HepG2 (cell line): ENCODE data around the gene IL6R. TPM values are rescaled to one million over a fixed set of nuclear protein-coding genes. Genes with fewer than 3 reads are reported as not detected.

Source experiments
- ATAC-seq: fragments of 200-7000 bp; cut with Tn5 transposase; 3 replicates; pipeline ENCODE4 v1.9.1; 2020; ENCODE audit warnings: mild to moderate bottlenecking, moderate library complexity
- BruUV-seq: library from RNA; stranded (reverse); fragments of 400-500 nt; replicated peaks from 2 replicates; lab custom pipeline; 2021; lab: Mats Ljungman, UMichigan
- CTCF ChIA-PET: fragments of 300-600 bp; formaldehyde crosslinking; extraction: SDS; loops from one replicate; lab custom pipeline; 2021; ENCODE audit warnings: low total read pairs, inconsistent platforms, low intra/inter-chr PET ratio; lab: Yijun Ruan, JAX
- POLR2A ChIA-PET: fragments of 350-600 bp; sonication (Branson Sonifier 250); formaldehyde crosslinking; loops from one replicate; lab custom pipeline; 2020; ENCODE audit warnings: antibody characterized with exemption, inconsistent platforms; lab: Yijun Ruan, JAX
- DNase-seq: peaks from one replicate; pipeline ENCODE4 v3.0.0-alpha.2; 2015; ENCODE audit warnings: low spot score
- FAIRE-seq: peaks from 3 replicates; lab custom pipeline; 2011; peaks lifted over from hg19 to GRCh38; lab: Jason Lieb, UNC
- H2AFZ ChIP-seq: one replicate; pipeline ENCODE4 v1.6.1; 2011; ENCODE audit warnings: low read length, inconsistent platforms
- H3K27ac ChIP-seq: fragments of 300-600 bp; 3 replicates; pipeline ENCODE4 v1.8.0; 2011; ENCODE audit warnings: mixed run types, mild to moderate bottlenecking, mixed read lengths, low read length, inconsistent platforms; ENCODE audit not compliant: insufficient read depth; ENCODE audit errors: extremely low read length
- H3K27me3 ChIP-seq, 2 experiments: fragments of 200-600 bp in 1 of 2; 2 replicates in 1 of 2; 3 replicates in 1 of 2; pipeline versions ENCODE4 v1.6.0 to v1.8.0; 2011; ENCODE audit warnings: low read length in 2 of 2, mild to moderate bottlenecking in 2 of 2, moderate library complexity in 2 of 2, inconsistent platforms in 1 of 2; ENCODE audit not compliant: insufficient read depth in 2 of 2, control insufficient read depth in 1 of 2
- H3K36me3 ChIP-seq, 2 experiments: fragments of 200-600 bp in 1 of 2; replicated peaks in 1 of 2; 2 replicates in 1 of 2; 3 replicates in 1 of 2; pipeline versions ENCODE4 v1.5.1 to v1.8.0; 2011; ENCODE audit warnings: low read length in 2 of 2, inconsistent platforms in 1 of 2; ENCODE audit not compliant: insufficient read depth in 2 of 2, control insufficient read depth in 1 of 2
- H3K4me1 ChIP-seq: 2 replicates; pipeline ENCODE4 v1.5.1; 2012; ENCODE audit warnings: low read length, inconsistent platforms; ENCODE audit not compliant: insufficient read depth
- H3K4me2 ChIP-seq: 2 replicates; pipeline ENCODE4 v1.6.0; 2011; ENCODE audit warnings: low read depth, low read length, inconsistent platforms
- H3K4me3 ChIP-seq, 3 experiments: fragments of 200-600 bp in 1 of 3; sonication (generic), shearing (Covaris generic) in 1 of 3; replicated peaks in 1 of 3; 2 replicates each; pipeline ENCODE4 v1.5.1; 2011 to 2016; ENCODE audit warnings: low read length in 3 of 3, inconsistent platforms in 2 of 3, low read depth in 2 of 3, mild to moderate bottlenecking in 2 of 3, control low read depth in 1 of 3, mixed read lengths in 1 of 3; ENCODE audit not compliant: insufficient read depth in 1 of 3
- H3K79me2 ChIP-seq: one replicate; pipeline ENCODE4 v1.6.1; 2011; ENCODE audit warnings: low read length, inconsistent platforms; ENCODE audit not compliant: insufficient read depth
- H3K9ac ChIP-seq: 2 replicates; pipeline ENCODE4 v1.6.0; 2011; ENCODE audit warnings: mild to moderate bottlenecking, low read depth, low read length, inconsistent platforms; ENCODE audit not compliant: insufficient read depth
- H3K9me3 ChIP-seq: 2 replicates; pipeline ENCODE4 v1.5.1; 2012; ENCODE audit warnings: mild to moderate bottlenecking, low read length
- H4K20me1 ChIP-seq: 2 replicates; pipeline ENCODE4 v1.6.0; 2011; ENCODE audit warnings: inconsistent platforms, mild to moderate bottlenecking, low read length, moderate library complexity; ENCODE audit not compliant: insufficient read depth
- ARNTL ChIP-seq: sonication (generic); formaldehyde crosslinking; IDR thresholded peaks from 2 replicates; pipeline ENCODE4 v1.4.0; 2020; ENCODE audit warnings: mild to moderate bottlenecking, missing genetic modification reagents
- FOXO1 ChIP-seq: sonication (generic); formaldehyde crosslinking; IDR thresholded peaks from 2 replicates; pipeline ENCODE4 v1.4.0; 2020; ENCODE audit warnings: missing genetic modification reagents
- ISL2 ChIP-seq: sonication (generic); formaldehyde crosslinking; IDR thresholded peaks from 2 replicates; pipeline ENCODE4 v1.5.0; 2020; ENCODE audit warnings: missing genetic modification reagents
- KMT2B ChIP-seq: IDR thresholded peaks from 2 replicates; pipeline ENCODE4 v1.6.1; 2016; ENCODE audit warnings: missing genetic modification reagents, missing compliant biosample characterization
- MED1 ChIP-seq: sonication (generic); formaldehyde crosslinking; IDR thresholded peaks from 2 replicates; pipeline ENCODE4 v1.4.0; 2020; ENCODE audit warnings: missing genetic modification reagents
- MEIS1 ChIP-seq: sonication (generic); formaldehyde crosslinking; IDR thresholded peaks from 2 replicates; pipeline ENCODE4 v1.9.0; 2021; ENCODE audit warnings: mild to moderate bottlenecking, missing genetic modification reagents, moderate library complexity, borderline replicate concordance
- NCOA1 ChIP-seq: sonication (generic); formaldehyde crosslinking; IDR thresholded peaks from 2 replicates; pipeline ENCODE4 v1.9.0; 2021; ENCODE audit warnings: missing genetic modification reagents
- POLR2AphosphoS5 ChIP-seq: IDR thresholded peaks from 2 replicates; pipeline ENCODE4 v1.6.1; 2012; ENCODE audit warnings: low read depth, low read length
- SATB2 ChIP-seq: sonication (generic); formaldehyde crosslinking; IDR thresholded peaks from 2 replicates; pipeline ENCODE4 v1.5.0; 2020; ENCODE audit warnings: missing genetic modification reagents
- SNAPC2 ChIP-seq: sonication (generic); formaldehyde crosslinking; IDR thresholded peaks from 2 replicates; pipeline ENCODE4 v1.8.1; 2022; ENCODE audit warnings: mild to moderate bottlenecking, missing genetic modification reagents
- ZNF616 ChIP-seq: sonication (generic); formaldehyde crosslinking; IDR thresholded peaks from 2 replicates; pipeline ENCODE4 v1.5.0; 2020; ENCODE audit warnings: low read depth, mild to moderate bottlenecking, missing genetic modification reagents
- ZSCAN29 ChIP-seq: sonication (generic); formaldehyde crosslinking; conservative IDR thresholded peaks from 2 replicates; pipeline ENCODE4 v1.4.0; 2020; ENCODE audit warnings: mild to moderate bottlenecking, missing genetic modification reagents
- WGBS: methylation state at CpG from one replicate; pipeline ENCODE4 v1.1.6; 2017; ENCODE audit warnings: low lambda C conversion rate; 5-methylcytosine and 5-hydroxymethylcytosine counted together
- in situ Hi-C: cut with HindIII; loops from 2 replicates; pipeline ENCODE4 v1.10.0; 2017; ENCODE audit warnings: low pct_unique_long_range_greater_than_20kb; ENCODE audit not compliant: extremely low pct_ligation_motif_present
- intact Hi-C: fragments of 100-400 bp; cut with micrococcal nuclease; formaldehyde crosslinking; loops from one replicate; pipeline ENCODE4 v1.10.0; 2022; ENCODE audit not compliant: unreplicated experiment
- polyA plus RNA-seq, 8 experiments: library from polyadenylated mRNA; depleted of rRNA in 3 of 8; stranded (reverse) in 7 of 8; unstranded in 1 of 8; fragments of >200 nt; fragmentation: Illumina TruSeq in 4 of 8; extraction: Trizol in 4 of 8; gene quantifications; 2 replicates each; pipeline versions ENCODE4 v1.2.1 to v1.2.3, GENCODE V29; 2011 to 2016; ENCODE audit warnings: low read depth in 4 of 8, missing spikeins in 1 of 8, mixed read lengths in 1 of 8; ENCODE audit not compliant: insufficient read depth in 1 of 8
- total RNA-seq, 5 experiments: library from RNA; depleted of rRNA; stranded (reverse); fragments of >200 nt; fragmentation: Illumina TruSeq; extraction: Trizol; gene quantifications; 2 replicates each; pipeline ENCODE4 v1.2.3, GENCODE V29; 2016; ENCODE audit warnings: low read depth in 1 of 5
- TF ChIP-seq, protein P1 (sequence below): sonication (generic); formaldehyde crosslinking; IDR thresholded peaks from 2 replicates; pipeline ENCODE4 v1.4.0; 2020; ENCODE audit warnings: low read depth, missing genetic modification reagents
- TF ChIP-seq, protein P2 (sequence below): sonication (generic); formaldehyde crosslinking; IDR thresholded peaks from 2 replicates; pipeline ENCODE4; 2020; ENCODE audit warnings: missing genetic modification reagents, mild to moderate bottlenecking, borderline replicate concordance
- TF ChIP-seq, protein P3 (sequence below): sonication (generic); formaldehyde crosslinking; conservative IDR thresholded peaks from 2 replicates; pipeline ENCODE4 v1.5.0; 2020; ENCODE audit warnings: missing genetic modification reagents

The IL6R gene
- total and polyA plus RNA-seq, 2 of the 13 experiments (the other 11 are each of a cell fraction or from before 2014, with no cell fraction given) = 5.0 to 24.5 TPM

DNA sequence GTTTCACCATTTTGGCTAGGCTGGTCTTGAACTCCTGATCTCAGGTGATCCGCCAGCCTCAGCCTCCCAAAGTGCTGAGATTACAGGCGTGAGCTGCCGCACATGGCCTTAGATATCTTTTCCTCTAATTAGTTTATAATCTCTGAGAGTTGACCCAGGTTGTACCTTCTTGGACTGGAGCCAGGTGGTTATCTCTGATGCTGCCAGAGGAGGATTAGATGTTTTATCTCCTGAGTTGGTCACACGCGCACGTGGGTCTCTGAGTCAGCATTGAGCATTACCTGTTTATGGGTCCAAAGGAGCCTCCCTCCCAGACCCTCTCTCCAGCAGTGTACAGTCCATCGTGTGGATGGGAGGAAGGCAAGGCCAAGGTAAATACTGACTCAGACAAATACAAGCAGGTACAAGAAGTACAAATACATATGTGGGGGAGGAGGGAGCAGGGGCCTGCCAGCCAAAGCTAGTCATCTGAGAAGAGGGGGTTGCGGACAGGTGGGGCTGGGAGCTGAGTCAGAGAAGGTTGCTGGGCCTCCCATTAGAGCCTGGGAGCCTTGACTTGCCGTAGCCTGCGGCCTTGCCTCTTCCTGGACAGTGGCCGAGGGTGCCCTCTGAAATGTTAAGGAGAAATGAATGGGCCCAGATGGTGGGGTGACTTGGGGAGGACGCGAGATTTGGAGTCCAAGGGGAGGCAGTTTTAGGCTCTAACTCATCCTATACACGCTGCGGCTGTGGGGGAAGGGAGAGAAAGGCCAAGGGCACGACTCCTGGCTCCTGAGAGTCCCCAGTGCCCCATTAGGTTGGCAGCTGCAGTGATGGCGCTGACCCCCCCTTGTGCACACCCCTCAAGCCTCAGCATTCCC is 13.1 kb downstream of the IL6R start:
- Histone ChIP-seq H3K4me1 (peaks cover 73% of the 10 kb centered on the region), H3K4me2 (peak overlapping the region; percentile 87), H3K79me2 (no peaks in the 10 kb centered on the region), H3K9ac (peak overlapping the region; percentile 67), H4K20me1 (no peaks in the 10 kb centered on the region), H3K27ac (peak overlapping the region; percentile 85), H3K9me3 (no peaks in the 10 kb centered on the region), H3K27me3 (no peaks in the 10 kb centered on the region), H2AFZ (no peak overlapping the region), H3K4me3 (peak overlapping the region; percentile 18 to 68 (median 27); a peak in 5 of 6 replicates), H3K36me3 (no peaks in the 10 kb centered on the region)
- peak; percentile 92 for ATAC-seq
- ChIA-PET CTCF (no interaction called here), POLR2A (interaction anchor here (1.0 to 7.5 kb wide), 11 partner anchors 10 to 518 kb away, joined by 3 to 146 read pairs (median 8); partner anchors contain the start of genes ATP8B2, IL6R and PMVK)
- intact Hi-C loops = loop anchor here (1.0 kb wide), 1 partner anchor 13 kb away; the partner anchor contains the start of gene IL6R
- in situ Hi-C loops = no loop called here
- FAIRE-seq = peak; percentile 98
- DNase-seq = peak; percentile 99
- WGBS = 4% methylated on average over 17 of the region's 17 CpGs
- no TSS peak for BruUV-seq
- no peak for TF ChIP-seq SATB2 (CRISPR knock-in tag)
- TF ChIP-seq, protein P1, sequence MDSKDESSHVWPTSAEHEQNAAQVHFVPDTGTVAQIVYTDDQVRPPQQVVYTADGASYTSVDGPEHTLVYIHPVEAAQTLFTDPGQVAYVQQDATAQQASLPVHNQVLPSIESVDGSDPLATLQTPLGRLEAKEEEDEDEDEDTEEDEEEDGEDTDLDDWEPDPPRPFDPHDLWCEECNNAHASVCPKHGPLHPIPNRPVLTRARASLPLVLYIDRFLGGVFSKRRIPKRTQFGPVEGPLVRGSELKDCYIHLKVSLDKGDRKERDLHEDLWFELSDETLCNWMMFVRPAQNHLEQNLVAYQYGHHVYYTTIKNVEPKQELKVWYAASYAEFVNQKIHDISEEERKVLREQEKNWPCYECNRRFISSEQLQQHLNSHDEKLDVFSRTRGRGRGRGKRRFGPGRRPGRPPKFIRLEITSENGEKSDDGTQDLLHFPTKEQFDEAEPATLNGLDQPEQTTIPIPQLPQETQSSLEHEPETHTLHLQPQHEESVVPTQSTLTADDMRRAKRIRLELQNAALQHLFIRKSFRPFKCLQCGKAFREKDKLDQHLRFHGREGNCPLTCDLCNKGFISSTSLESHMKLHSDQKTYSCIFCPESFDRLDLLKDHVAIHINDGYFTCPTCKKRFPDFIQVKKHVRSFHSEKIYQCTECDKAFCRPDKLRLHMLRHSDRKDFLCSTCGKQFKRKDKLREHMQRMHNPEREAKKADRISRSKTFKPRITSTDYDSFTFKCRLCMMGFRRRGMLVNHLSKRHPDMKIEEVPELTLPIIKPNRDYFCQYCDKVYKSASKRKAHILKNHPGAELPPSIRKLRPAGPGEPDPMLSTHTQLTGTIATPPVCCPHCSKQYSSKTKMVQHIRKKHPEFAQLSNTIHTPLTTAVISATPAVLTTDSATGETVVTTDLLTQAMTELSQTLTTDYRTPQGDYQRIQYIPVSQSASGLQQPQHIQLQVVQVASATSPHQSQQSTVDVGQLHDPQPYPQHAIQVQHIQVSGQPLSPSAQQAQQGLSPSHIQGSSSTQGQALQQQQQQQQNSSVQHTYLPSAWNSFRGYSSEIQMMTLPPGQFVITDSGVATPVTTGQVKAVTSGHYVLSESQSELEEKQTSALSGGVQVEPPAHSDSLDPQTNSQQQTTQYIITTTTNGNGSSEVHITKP (CRISPR knock-in tag) = peak; percentile 80; the same call in 1 of the 2 replicates
- peak; percentile 92 for TF ChIP-seq ZSCAN29 (CRISPR knock-in tag)
- TF ChIP-seq ISL2 (CRISPR knock-in tag) = peak; percentile 83; the same call in 1 of the 2 replicates
- TF ChIP-seq, protein P2, sequence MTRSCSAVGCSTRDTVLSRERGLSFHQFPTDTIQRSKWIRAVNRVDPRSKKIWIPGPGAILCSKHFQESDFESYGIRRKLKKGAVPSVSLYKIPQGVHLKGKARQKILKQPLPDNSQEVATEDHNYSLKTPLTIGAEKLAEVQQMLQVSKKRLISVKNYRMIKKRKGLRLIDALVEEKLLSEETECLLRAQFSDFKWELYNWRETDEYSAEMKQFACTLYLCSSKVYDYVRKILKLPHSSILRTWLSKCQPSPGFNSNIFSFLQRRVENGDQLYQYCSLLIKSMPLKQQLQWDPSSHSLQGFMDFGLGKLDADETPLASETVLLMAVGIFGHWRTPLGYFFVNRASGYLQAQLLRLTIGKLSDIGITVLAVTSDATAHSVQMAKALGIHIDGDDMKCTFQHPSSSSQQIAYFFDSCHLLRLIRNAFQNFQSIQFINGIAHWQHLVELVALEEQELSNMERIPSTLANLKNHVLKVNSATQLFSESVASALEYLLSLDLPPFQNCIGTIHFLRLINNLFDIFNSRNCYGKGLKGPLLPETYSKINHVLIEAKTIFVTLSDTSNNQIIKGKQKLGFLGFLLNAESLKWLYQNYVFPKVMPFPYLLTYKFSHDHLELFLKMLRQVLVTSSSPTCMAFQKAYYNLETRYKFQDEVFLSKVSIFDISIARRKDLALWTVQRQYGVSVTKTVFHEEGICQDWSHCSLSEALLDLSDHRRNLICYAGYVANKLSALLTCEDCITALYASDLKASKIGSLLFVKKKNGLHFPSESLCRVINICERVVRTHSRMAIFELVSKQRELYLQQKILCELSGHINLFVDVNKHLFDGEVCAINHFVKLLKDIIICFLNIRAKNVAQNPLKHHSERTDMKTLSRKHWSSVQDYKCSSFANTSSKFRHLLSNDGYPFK (CRISPR knock-in tag) = 0 out of 2 replicates have a peak, but pooled peaks have one; percentile 17
- no peak for TF ChIP-seq ZNF616
- TF ChIP-seq NCOA1 = 0 out of 2 replicates have a peak, but pooled peaks have one; percentile 45
- peak; percentile 96 for TF ChIP-seq MEIS1
- TF ChIP-seq, protein P3, sequence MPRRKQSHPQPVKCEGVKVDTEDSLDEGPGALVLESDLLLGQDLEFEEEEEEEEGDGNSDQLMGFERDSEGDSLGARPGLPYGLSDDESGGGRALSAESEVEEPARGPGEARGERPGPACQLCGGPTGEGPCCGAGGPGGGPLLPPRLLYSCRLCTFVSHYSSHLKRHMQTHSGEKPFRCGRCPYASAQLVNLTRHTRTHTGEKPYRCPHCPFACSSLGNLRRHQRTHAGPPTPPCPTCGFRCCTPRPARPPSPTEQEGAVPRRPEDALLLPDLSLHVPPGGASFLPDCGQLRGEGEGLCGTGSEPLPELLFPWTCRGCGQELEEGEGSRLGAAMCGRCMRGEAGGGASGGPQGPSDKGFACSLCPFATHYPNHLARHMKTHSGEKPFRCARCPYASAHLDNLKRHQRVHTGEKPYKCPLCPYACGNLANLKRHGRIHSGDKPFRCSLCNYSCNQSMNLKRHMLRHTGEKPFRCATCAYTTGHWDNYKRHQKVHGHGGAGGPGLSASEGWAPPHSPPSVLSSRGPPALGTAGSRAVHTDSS (CRISPR knock-in tag) = no peak
- TF ChIP-seq POLR2AphosphoS5 = peak; percentile 50; the same call in 1 of the 2 replicates
- TF ChIP-seq MED1 = peak; percentile 94
- TF ChIP-seq SNAPC2 = peak; percentile 78
- TF ChIP-seq KMT2B (CRISPR knock-in tag) = peak; percentile 63; the same call in 1 of the 2 replicates
- TF ChIP-seq FOXO1 (CRISPR knock-in tag) = peak; percentile 97
- TF ChIP-seq ARNTL (CRISPR knock-in tag) = peak; percentile 98
